ENCODE data around the gene HTATSF1.

DNA sequence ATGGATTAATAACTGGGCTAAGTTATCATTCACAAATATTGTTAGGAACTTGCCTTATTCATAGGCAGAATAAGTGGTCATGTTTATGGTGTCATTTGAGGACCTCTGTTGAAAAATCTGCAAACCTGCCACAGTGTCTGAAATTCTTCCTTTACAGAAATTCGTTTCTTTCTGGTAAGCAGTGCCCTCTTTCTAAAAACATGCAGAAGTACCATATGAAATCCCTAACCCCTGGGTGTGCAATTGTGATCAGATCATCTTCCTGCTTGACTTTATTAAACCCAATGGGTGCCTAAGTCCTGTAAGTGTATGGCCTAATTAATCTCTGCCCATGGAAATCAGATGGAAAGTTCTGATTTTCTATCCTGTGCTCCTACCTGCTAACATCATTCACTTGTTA, 4.4 kb upstream of the HTATSF1 start:
- TF ChIP-seq, protein P1, sequence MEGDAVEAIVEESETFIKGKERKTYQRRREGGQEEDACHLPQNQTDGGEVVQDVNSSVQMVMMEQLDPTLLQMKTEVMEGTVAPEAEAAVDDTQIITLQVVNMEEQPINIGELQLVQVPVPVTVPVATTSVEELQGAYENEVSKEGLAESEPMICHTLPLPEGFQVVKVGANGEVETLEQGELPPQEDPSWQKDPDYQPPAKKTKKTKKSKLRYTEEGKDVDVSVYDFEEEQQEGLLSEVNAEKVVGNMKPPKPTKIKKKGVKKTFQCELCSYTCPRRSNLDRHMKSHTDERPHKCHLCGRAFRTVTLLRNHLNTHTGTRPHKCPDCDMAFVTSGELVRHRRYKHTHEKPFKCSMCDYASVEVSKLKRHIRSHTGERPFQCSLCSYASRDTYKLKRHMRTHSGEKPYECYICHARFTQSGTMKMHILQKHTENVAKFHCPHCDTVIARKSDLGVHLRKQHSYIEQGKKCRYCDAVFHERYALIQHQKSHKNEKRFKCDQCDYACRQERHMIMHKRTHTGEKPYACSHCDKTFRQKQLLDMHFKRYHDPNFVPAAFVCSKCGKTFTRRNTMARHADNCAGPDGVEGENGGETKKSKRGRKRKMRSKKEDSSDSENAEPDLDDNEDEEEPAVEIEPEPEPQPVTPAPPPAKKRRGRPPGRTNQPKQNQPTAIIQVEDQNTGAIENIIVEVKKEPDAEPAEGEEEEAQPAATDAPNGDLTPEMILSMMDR (IDR thresholded peaks at IDR 0.05; ENCODE audit: low read depth, low read length): no peak
- TF ChIP-seq MYC (IDR thresholded peaks at IDR 0.05; ENCODE audit: low read depth, low read length): no peak
